SJSA1 (cell line): Measurements from ENCODE around the gene ENTPD1. TPM values are rescaled to one million over a fixed set of nuclear protein-coding genes. Genes with fewer than 3 reads are reported as not detected.
A peak's percentile ranks its signal among the peaks of the same experiment; 100 is the strongest.
"Not testable (repeated sequence)": the region's sequence is repeated elsewhere in the genome, so short reads cannot be mapped to it uniquely, and the experiment has no call there.

Experiments
- DNase-seq, 2 experiments: peaks; one replicate each; pipeline ENCODE4 v3.0.0-alpha.2; 2015 to 2020; ENCODE audit warnings: low spot score in 2 of 2, low read depth in 1 of 2
- H3K27ac ChIP-seq: fragments of 250-450 bp; sonication (Bioruptor Pico); 2 replicates; pipeline ENCODE4 v1.5.1; 2020; ENCODE audit warnings: mild to moderate bottlenecking, moderate library complexity
- H3K27me3 ChIP-seq: fragments of 250-450 bp; sonication (Bioruptor Pico); replicated peaks from 2 replicates; pipeline ENCODE4 v1.5.1; 2020; ENCODE audit warnings: mild to moderate bottlenecking, moderate library complexity
- H3K36me3 ChIP-seq: fragments of 250-450 bp; sonication (Bioruptor Pico); 2 replicates; pipeline ENCODE4 v1.5.1; 2020; ENCODE audit warnings: mild to moderate bottlenecking
- H3K4me1 ChIP-seq: fragments of 250-450 bp; sonication (Bioruptor Pico); replicated peaks from 2 replicates; pipeline ENCODE4 v1.6.1; 2021; ENCODE audit warnings: mild to moderate bottlenecking
- H3K4me3 ChIP-seq: fragments of 250-450 bp; sonication (Bioruptor Pico); 2 replicates; pipeline ENCODE4 v1.5.1; 2020; ENCODE audit warnings: mild to moderate bottlenecking
- H3K9me3 ChIP-seq: fragments of 250-450 bp; sonication (Bioruptor Pico); replicated peaks from 2 replicates; pipeline ENCODE4 v1.5.1; 2020; ENCODE audit warnings: mild to moderate bottlenecking
- total RNA-seq: library from RNA; depleted of rRNA; stranded (reverse); fragments of >200 nt; shearing (Covaris generic); gene quantifications from 2 replicates; pipeline ENCODE4 v1.2.3, GENCODE V29; 2014

ENTPD1 gene
- total RNA-seq, 1 experiment from 2014 or later: not detected

- no peak overlapping the region for H3K4me3 ChIP-seq
- no peak overlapping the region for H3K27ac ChIP-seq
- no peaks in the 10 kb centered on the region for H3K27me3 ChIP-seq
- H3K4me1 ChIP-seq: no peaks in the 10 kb centered on the region
- peak in 1 of 2 experiments; percentile 39 for DNase-seq
- H3K9me3 ChIP-seq: no peaks in the 10 kb centered on the region
- no peaks in the 10 kb centered on the region for H3K36me3 ChIP-seq
Measured at GRCh38 chr10:95864906-95865813, 109.2 kb downstream of the ENTPD1 start.

GRCh38 chr10:95865814-95866466 is 110.0 kb downstream of the ENTPD1 start:
- Histone ChIP-seq H3K4me3 (no peak overlapping the region), H3K27me3 (no peaks in the 10 kb centered on the region), H3K4me1 (no peaks in the 10 kb centered on the region), H3K27ac (no peak overlapping the region), H3K9me3 (no peaks in the 10 kb centered on the region), H3K36me3 (no peaks in the 10 kb centered on the region)
- DNase-seq: no peak

- Histone ChIP-seq H3K4me1 (no peaks in the 10 kb centered on the region), H3K27me3 (no peaks in the 10 kb centered on the region), H3K27ac (no peak overlapping the region), H3K36me3 (no peaks in the 10 kb centered on the region), H3K4me3 (no peak overlapping the region), H3K9me3 (no peaks in the 10 kb centered on the region)
- no peak for DNase-seq
Measured at GRCh38 chr10:95866467-95866842, 110.5 kb downstream of the ENTPD1 start.

- no peak for DNase-seq
- no peaks in the 10 kb centered on the region for H3K4me1 ChIP-seq
- no peaks in the 10 kb centered on the region for H3K9me3 ChIP-seq
Measured at GRCh38 chr10:95867866-95868265, 111.9 kb downstream of the ENTPD1 start.

GRCh38 chr10:95872158-95872711 is 116.3 kb downstream of the ENTPD1 start:
- H3K27ac ChIP-seq: no peak overlapping the region
- H3K4me1 ChIP-seq: no peaks in the 10 kb centered on the region
- no peaks in the 10 kb centered on the region for H3K9me3 ChIP-seq

More at GRCh38 chr10:95867866-95868265, 111.9 kb downstream of the ENTPD1 start:
- Histone ChIP-seq H3K4me3 (no peak overlapping the region), H3K27me3 (no peaks in the 10 kb centered on the region), H3K27ac (no peak overlapping the region), H3K36me3 (no peaks in the 10 kb centered on the region)

GRCh38 chr10:95873139-95873538 is 117.2 kb downstream of the ENTPD1 start:
- Histone ChIP-seq H3K36me3 (no peaks in the 10 kb centered on the region), H3K4me1 (no peaks in the 10 kb centered on the region), H3K9me3 (no peaks in the 10 kb centered on the region), H3K27me3 (no peaks in the 10 kb centered on the region), H3K4me3 (no peak overlapping the region), H3K27ac (no peak overlapping the region)
- no peak for DNase-seq

More at GRCh38 chr10:95872158-95872711, 116.3 kb downstream of the ENTPD1 start:
- no peak for DNase-seq
- H3K36me3 ChIP-seq: no peaks in the 10 kb centered on the region
- H3K4me3 ChIP-seq: no peak overlapping the region
- H3K27me3 ChIP-seq: no peaks in the 10 kb centered on the region

GRCh38 chr10:95873651-95874050 is 117.7 kb downstream of the ENTPD1 start:
- Histone ChIP-seq H3K4me1 (no peaks in the 10 kb centered on the region), H3K9me3 (no peaks in the 10 kb centered on the region), H3K36me3 (no peaks in the 10 kb centered on the region), H3K27me3 (no peaks in the 10 kb centered on the region), H3K27ac (no peak overlapping the region), H3K4me3 (no peak overlapping the region)
- no peak for DNase-seq

- not testable (repeated sequence) for H3K4me3 ChIP-seq, H3K4me1 ChIP-seq, H3K9me3 ChIP-seq, H3K27ac ChIP-seq, H3K27me3 ChIP-seq, H3K36me3 ChIP-seq, DNase-seq
Measured at GRCh38 chr10:95874783-95875182, 118.8 kb downstream of the ENTPD1 start.

- Histone ChIP-seq H3K9me3 (no peaks in the 10 kb centered on the region), H3K4me3 (no peak overlapping the region), H3K4me1 (no peaks in the 10 kb centered on the region), H3K36me3 (no peaks in the 10 kb centered on the region), H3K27ac (no peak overlapping the region), H3K27me3 (no peaks in the 10 kb centered on the region)
- DNase-seq: no peak
Measured at GRCh38 chr10:95876756-95877155, 120.8 kb downstream of the ENTPD1 start.

GRCh38 chr10:95877881-95878280 is 121.9 kb downstream of the ENTPD1 start:
- DNase-seq: no peak
- Histone ChIP-seq H3K27me3 (no peaks in the 10 kb centered on the region), H3K36me3 (no peaks in the 10 kb centered on the region), H3K4me1 (no peaks in the 10 kb centered on the region), H3K9me3 (no peaks in the 10 kb centered on the region), H3K27ac (no peak overlapping the region), H3K4me3 (no peak overlapping the region)

GRCh38 chr10:95880704-95881103 is 124.7 kb downstream of the ENTPD1 start:
- no peak for DNase-seq
- no peak overlapping the region for H3K27ac ChIP-seq
- no peaks in the 10 kb centered on the region for H3K27me3 ChIP-seq
- H3K4me3 ChIP-seq: no peak overlapping the region
- no peaks in the 10 kb centered on the region for H3K9me3 ChIP-seq
- H3K36me3 ChIP-seq: no peaks in the 10 kb centered on the region
- no peaks in the 10 kb centered on the region for H3K4me1 ChIP-seq

GRCh38 chr10:95881316-95881715 is 125.4 kb downstream of the ENTPD1 start:
- DNase-seq: no peak

GRCh38 chr10:95889830-95890229 is 133.9 kb downstream of the ENTPD1 start:
- H3K27ac ChIP-seq: no peak overlapping the region
- no peak overlapping the region for H3K4me3 ChIP-seq
- H3K4me1 ChIP-seq: no peaks in the 10 kb centered on the region
- H3K36me3 ChIP-seq: no peaks in the 10 kb centered on the region; the same call in none of the 2 replicates
- H3K27me3 ChIP-seq: no peaks in the 10 kb centered on the region
- no peaks in the 10 kb centered on the region for H3K9me3 ChIP-seq
- no peak for DNase-seq

More at GRCh38 chr10:95881316-95881715, 125.4 kb downstream of the ENTPD1 start:
- Histone ChIP-seq H3K4me1 (no peaks in the 10 kb centered on the region), H3K4me3 (no peak overlapping the region), H3K27me3 (no peaks in the 10 kb centered on the region), H3K36me3 (no peaks in the 10 kb centered on the region), H3K9me3 (no peaks in the 10 kb centered on the region), H3K27ac (no peak overlapping the region)
